GM19324 (cell line): ENCODE results near the gene RCCD1.

Experiments
- ATAC-seq: cut with Tn5 transposase; IDR thresholded peaks from one replicate; pipeline ENCODE4 v1.9.1; 2021; ENCODE audit warnings: mild to moderate bottlenecking, moderate library complexity; ENCODE audit not compliant: unreplicated experiment, low FRiP score

RCCD1 gene

DNA sequence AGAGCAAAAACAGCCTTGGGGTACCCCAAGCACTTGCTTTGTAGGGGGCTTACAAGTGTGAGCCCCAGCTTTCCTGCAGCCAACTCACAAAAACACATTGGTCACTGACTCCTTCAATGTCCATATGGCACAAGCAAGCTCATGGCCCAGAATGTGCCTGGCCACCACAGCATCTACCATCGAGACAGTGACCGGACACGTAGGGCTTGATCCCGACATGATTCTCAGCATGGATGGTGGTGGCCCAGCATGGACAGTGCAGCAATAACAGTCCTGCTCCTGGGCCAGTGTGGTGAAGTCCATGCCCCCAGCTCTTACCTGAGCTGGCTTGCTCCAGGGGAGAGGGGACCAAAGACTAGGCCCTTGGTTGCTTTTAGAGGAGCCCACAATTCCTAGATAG lies 13.6 kb upstream of the RCCD1 start:
- no peak for ATAC-seq

- ATAC-seq: no peak
Measured at GRCh38 chr15:90942354-90943120, 12.1 kb upstream of the RCCD1 start.

- no peak for ATAC-seq
Measured at GRCh38 chr15:90945091-90945490, 9.6 kb upstream of the RCCD1 start.

DNA sequence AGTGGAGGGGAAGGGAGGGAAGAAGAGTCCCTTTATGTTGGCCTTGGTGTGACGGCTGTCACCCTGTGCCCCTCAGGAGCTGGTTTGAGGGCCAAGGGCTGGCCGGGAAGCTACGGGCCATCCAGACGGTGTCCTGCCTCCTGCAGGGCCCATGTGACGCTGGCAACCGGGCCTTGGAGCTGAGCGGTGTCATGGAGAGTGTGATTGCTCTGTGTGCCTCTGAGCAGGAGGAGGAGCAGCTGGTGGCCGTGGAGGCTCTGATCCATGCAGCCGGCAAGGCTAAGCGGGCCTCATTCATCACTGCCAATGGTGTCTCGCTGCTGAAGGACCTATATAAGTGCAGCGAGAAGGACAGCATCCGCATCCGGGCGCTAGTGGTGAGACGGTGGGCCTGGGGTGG lies 8.1 kb upstream of the RCCD1 start:
- no peak for ATAC-seq

- no peak for ATAC-seq
Measured at GRCh38 chr15:90946941-90947576, 7.6 kb upstream of the RCCD1 start.

DNA sequence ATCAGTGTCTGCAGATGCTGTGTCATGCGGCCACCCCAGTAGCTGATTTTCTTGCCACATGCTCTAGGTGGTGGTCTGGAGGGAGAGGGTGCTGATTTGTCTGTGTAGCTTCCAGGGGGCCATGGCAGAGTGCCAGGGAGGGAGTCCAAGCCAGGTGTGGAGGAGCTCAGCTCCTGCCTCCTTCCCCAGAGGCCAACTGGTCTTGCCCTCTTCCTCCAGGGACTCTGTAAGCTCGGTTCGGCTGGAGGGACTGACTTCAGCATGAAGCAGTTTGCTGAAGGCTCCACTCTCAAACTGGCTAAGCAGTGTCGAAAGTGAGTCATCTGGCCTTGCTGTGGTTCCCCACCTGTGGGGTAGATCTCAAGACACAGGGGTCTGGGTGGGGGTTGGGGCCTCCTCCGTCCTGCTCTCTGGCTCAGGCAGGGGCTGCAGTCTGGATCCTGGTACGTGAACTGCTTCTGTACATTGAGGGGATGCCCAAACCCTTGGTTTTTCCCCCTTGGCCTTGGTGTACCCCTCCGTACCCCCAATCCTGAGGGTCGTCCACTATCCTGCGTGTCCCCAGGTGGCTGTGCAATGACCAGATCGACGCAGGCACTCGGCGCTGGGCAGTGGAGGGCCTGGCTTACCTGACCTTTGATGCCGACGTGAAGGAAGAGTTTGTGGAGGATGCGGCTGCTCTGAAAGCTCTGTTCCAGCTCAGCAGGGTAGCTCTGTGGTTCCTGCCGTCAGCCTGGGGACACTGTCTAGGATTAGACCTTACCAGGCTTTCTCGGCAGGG lies 6.9 kb upstream of the RCCD1 start:
- no peak for ATAC-seq

GRCh38 chr15:90948506-90948905 lies 6.2 kb upstream of the RCCD1 start:
- no peak for ATAC-seq

GRCh38 chr15:90949979-90950675 lies 4.6 kb upstream of the RCCD1 start:
- ATAC-seq: no peak

- ATAC-seq: no peak
Measured at GRCh38 chr15:90950676-90951075, 4.0 kb upstream of the RCCD1 start.

GRCh38 chr15:90952901-90953677 lies 1.6 kb upstream of the RCCD1 start:
- no peak for ATAC-seq

DNA sequence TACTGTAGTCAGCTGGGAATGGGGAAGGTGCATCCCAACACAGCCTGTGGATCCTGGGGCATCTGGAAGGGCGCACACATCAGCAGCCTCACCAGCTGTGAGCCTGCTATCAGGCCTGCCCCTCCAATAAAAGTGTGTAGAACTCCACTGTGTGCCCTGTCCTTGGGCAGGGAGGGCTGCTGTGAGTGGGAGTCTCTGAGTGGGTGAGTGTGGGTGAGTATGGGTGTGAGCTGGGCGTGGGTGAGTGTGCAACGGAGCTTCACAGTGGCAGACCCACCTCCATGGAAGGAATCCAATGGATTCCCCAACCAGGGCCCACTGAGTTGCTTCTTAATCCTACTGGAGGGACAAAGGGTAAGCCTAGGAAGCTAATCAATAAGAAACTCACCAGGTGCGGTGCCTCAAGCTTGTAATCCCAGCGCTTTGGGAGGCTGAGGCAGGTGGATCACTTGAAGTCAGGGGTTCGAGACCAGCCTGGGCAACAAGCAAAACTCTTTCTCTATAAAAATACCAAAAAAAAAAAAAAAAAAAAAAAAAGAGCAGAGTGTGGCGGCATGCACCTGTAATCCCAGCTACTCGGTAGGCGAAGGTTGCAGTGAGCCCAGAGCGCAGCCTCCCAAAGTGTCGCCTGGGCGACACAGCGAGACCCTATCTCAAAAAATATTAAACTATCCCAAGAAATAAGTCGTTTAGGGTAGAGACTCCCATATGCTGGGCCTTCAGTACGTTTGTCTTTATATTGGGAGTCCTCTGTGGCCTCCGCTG lies 555 bp upstream of the RCCD1 start:
- ATAC-seq: no peak

- ATAC-seq: no peak
Measured at GRCh38 chr15:90955624-90956273, 1.1 kb downstream of the RCCD1 start.

GRCh38 chr15:90956274-90957030 lies 1.8 kb downstream of the RCCD1 start:
- ATAC-seq: no peak

GRCh38 chr15:90957031-90957790 lies 2.5 kb downstream of the RCCD1 start:
- no peak for ATAC-seq

DNA sequence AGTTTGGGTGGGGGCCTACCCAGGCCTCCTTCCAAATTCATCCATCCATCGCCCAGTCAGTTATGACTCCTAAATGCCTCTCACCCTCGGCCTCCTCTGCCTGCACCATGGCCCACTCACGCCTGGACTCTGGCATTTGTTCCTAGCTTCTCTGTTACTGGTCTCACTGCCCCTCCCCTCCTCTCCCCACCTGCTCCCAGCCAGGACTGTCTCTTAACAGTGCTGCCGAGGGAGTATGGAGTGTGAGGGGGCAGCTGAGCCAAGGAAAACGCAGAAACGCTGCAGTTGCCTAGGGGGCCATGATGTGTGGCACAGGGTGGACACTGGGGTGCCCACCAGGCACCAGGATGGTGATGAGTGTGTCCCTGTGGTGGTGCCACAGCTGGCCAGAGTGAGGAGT lies 3.1 kb downstream of the RCCD1 start:
- no peak for ATAC-seq

DNA sequence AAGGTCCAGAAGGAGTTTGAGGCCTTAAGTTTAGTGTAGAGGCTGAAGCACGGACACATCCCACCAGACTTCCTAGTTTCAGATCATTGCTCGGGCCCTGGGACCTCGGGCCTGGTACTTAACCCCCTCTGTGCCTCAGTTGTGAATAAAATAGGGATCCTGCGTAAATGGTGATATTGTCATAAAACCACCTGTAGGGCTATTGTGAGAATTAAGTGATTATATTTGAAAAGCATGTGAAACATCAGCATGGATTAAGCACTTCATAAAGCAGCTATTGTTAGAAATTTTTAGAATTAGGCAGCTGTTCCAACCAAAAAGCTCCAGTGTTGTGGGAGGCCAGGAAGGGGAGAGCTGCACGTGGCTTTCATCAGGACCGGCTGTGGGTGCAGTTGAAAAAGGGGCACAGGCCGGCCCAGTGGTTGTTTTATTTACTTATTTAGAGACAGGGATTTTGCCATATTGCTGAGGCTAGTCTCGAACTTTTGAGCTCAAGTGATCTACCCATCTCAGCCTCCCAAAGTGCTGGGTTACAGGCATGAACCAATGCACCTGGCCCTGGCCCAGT lies 4.4 kb downstream of the RCCD1 start:
- ATAC-seq: no peak

DNA sequence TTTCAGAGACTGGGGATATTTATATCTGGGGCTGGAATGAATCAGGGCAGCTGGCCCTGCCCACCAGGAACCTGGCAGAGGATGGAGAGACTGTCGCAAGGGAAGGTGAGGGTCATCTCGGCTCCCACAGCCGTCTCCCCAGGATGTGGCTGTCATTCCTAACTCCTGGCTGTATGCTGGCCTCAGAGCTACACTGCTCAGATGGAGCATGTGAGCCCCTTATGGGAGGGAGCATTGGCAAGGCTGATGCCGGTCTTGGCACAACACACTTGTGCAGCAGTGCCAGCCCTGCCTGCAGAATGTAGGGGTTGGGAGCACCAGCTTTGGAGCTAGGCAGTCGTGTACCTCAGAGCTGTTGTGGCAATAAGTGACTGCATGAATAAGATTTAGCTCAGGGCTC lies 5.2 kb downstream of the RCCD1 start:
- no peak for ATAC-seq
